Measurements from ENCODE around the gene GPR158. TPM values are rescaled to one million over a fixed set of nuclear protein-coding genes. Genes with fewer than 3 reads are reported as not detected.
"Not testable (repeated sequence)": the region's sequence is repeated elsewhere in the genome, so short reads cannot be mapped to it uniquely, and the experiment has no call there.

Gene GPR158
- total and polyA plus RNA-seq, 2 donors (not counting 1 experiment from before 2014, with no cell fraction given), result 0.33 TPM; not detected in 1

DNA sequence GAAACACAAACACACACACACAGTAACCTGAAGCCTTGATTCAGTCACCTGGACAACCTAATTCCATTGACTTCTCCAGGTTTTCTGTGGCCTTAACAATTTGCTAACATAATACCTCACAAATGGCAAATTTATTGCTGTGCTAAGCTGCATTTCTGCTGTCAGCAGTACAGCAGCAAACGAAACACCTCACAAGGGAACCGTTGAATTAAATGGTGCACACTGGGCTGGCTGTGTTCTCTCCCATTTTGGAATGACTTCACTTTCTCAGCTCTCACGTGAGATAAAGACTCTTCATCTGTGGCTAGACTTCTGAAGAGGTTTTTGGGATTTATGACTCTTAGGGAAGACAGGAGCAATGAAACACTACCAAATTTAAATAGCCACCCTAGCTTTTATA lies 152.5 kb downstream of the GPR158 start:
- no peak overlapping the region for H2AFZ ChIP-seq (ENCODE audit: low read length)
- H3K27ac ChIP-seq (ENCODE audit: insufficient read depth, low read length), result no peak overlapping the region
- H3K4me2 ChIP-seq (ENCODE audit: extremely low read depth, insufficient read depth, low read length), result no peak overlapping the region
- no peaks in the 10 kb centered on the region for H3K4me1 ChIP-seq (ENCODE audit: control insufficient read depth, extremely low read depth, insufficient read depth, low read length)
- TF ChIP-seq, protein P1, sequence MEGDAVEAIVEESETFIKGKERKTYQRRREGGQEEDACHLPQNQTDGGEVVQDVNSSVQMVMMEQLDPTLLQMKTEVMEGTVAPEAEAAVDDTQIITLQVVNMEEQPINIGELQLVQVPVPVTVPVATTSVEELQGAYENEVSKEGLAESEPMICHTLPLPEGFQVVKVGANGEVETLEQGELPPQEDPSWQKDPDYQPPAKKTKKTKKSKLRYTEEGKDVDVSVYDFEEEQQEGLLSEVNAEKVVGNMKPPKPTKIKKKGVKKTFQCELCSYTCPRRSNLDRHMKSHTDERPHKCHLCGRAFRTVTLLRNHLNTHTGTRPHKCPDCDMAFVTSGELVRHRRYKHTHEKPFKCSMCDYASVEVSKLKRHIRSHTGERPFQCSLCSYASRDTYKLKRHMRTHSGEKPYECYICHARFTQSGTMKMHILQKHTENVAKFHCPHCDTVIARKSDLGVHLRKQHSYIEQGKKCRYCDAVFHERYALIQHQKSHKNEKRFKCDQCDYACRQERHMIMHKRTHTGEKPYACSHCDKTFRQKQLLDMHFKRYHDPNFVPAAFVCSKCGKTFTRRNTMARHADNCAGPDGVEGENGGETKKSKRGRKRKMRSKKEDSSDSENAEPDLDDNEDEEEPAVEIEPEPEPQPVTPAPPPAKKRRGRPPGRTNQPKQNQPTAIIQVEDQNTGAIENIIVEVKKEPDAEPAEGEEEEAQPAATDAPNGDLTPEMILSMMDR (conservative IDR thresholded peaks at IDR 0.05 in 1 of 2, IDR thresholded peaks at IDR 0.05 in 1 of 2; ENCODE audit: low read depth in 1 of 2, low read length in 2 of 2), result no peak
- no peak for TF ChIP-seq EZH2 (IDR thresholded peaks at IDR 0.05; ENCODE audit: low read length, missing control alignments)
- no peak for DNase-seq (ENCODE audit: low read depth in 2 of 2)
- no peaks in the 10 kb centered on the region for H3K27me3 ChIP-seq (ENCODE audit: control insufficient read depth, insufficient read depth, low read length)
- H3K9ac ChIP-seq (ENCODE audit: insufficient read depth, low read length), result no peak overlapping the region
- no peaks in the 10 kb centered on the region for H3K79me2 ChIP-seq (ENCODE audit: control insufficient read depth, insufficient read depth, low read length)
- H4K20me1 ChIP-seq (ENCODE audit: control insufficient read depth, extremely low read depth, insufficient read depth, low read length), result no peaks in the 10 kb centered on the region
- no peaks in the 10 kb centered on the region for H3K9me3 ChIP-seq (ENCODE audit: control insufficient read depth, insufficient read depth, low read depth, low read length)
- H3K36me3 ChIP-seq (ENCODE audit: control insufficient read depth, insufficient read depth, low read length), result no peaks in the 10 kb centered on the region
- no peak overlapping the region for H3K4me3 ChIP-seq (replicated peaks in 1 of 4; ENCODE audit: control extremely low read depth in 1 of 4, insufficient read depth in 1 of 4, low read depth in 3 of 4, low read length in 4 of 4)

DNA sequence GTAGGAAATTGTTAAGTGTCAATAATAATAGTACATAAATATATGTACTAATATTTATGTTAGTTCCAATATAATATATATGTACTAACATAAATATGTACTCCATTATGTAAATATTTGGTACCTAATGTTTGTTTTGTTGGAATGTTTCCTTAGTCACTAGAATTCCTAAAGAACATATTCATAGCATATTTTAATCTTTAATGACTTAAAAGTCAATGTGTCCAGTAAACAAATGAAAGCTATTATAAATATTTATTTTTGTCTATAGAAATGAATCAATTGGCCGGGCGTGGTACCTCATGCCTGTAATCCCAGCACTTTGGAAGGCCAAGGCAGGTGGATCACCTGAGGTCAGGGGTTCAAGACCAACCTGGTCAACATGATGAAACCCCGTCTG lies 153.6 kb downstream of the GPR158 start:
- DNase-seq (ENCODE audit: low read depth in 2 of 2), result no peak
- no peak overlapping the region for H3K9ac ChIP-seq (ENCODE audit: insufficient read depth, low read length)
- H3K9me3 ChIP-seq (ENCODE audit: control insufficient read depth, insufficient read depth, low read depth, low read length), result no peaks in the 10 kb centered on the region
- H3K36me3 ChIP-seq (ENCODE audit: control insufficient read depth, insufficient read depth, low read length), result no peaks in the 10 kb centered on the region
- H2AFZ ChIP-seq (ENCODE audit: low read length), result no peak overlapping the region
- no peaks in the 10 kb centered on the region for H3K27me3 ChIP-seq (ENCODE audit: control insufficient read depth, insufficient read depth, low read length)
- H3K79me2 ChIP-seq (ENCODE audit: control insufficient read depth, insufficient read depth, low read length), result no peaks in the 10 kb centered on the region
- no peak overlapping the region for H3K27ac ChIP-seq (ENCODE audit: insufficient read depth, low read length)
- TF ChIP-seq EZH2 (IDR thresholded peaks at IDR 0.05; ENCODE audit: low read length, missing control alignments), result no peak
- H3K4me1 ChIP-seq (ENCODE audit: control insufficient read depth, extremely low read depth, insufficient read depth, low read length), result no peaks in the 10 kb centered on the region
- no peaks in the 10 kb centered on the region for H4K20me1 ChIP-seq (ENCODE audit: control insufficient read depth, extremely low read depth, insufficient read depth, low read length)
- no peak overlapping the region for H3K4me3 ChIP-seq (replicated peaks in 1 of 4; ENCODE audit: control extremely low read depth in 1 of 4, insufficient read depth in 1 of 4, low read depth in 3 of 4, low read length in 4 of 4)
- no peak overlapping the region for H3K4me2 ChIP-seq (ENCODE audit: extremely low read depth, insufficient read depth, low read length)

DNA sequence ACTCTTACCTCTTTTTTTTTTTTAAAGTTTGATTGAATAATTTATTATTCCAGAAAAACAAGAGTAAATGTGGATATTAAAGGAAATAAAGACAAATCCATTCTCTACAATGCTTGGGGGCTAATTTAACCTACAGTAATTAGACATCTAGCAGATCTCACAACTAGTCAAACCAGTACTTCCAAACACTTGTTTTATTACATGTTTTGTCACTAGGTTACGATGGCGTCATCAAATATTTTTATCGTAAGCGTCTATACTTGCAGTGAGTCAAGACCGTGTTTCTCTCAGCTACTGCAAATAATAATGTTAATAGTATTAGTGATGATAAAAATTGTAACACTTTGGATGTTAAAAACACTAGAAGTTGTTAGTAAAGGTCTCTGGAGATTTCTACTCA lies 154.8 kb downstream of the GPR158 start:
- not testable (repeated sequence) for DNase-seq (ENCODE audit: low read depth in 2 of 2); H3K4me2 ChIP-seq (ENCODE audit: extremely low read depth, insufficient read depth, low read length); H2AFZ ChIP-seq (ENCODE audit: low read length); H3K27me3 ChIP-seq (ENCODE audit: control insufficient read depth, insufficient read depth, low read length); H3K79me2 ChIP-seq (ENCODE audit: control insufficient read depth, insufficient read depth, low read length); H3K27ac ChIP-seq (ENCODE audit: insufficient read depth, low read length); H3K4me1 ChIP-seq (ENCODE audit: control insufficient read depth, extremely low read depth, insufficient read depth, low read length); H3K9ac ChIP-seq (ENCODE audit: insufficient read depth, low read length); H3K36me3 ChIP-seq (ENCODE audit: control insufficient read depth, insufficient read depth, low read length); H3K9me3 ChIP-seq (ENCODE audit: control insufficient read depth, insufficient read depth, low read depth, low read length); H3K4me3 ChIP-seq (replicated peaks in 1 of 4; ENCODE audit: control extremely low read depth in 1 of 4, insufficient read depth in 1 of 4, low read depth in 3 of 4, low read length in 4 of 4); H4K20me1 ChIP-seq (ENCODE audit: control insufficient read depth, extremely low read depth, insufficient read depth, low read length)

DNA sequence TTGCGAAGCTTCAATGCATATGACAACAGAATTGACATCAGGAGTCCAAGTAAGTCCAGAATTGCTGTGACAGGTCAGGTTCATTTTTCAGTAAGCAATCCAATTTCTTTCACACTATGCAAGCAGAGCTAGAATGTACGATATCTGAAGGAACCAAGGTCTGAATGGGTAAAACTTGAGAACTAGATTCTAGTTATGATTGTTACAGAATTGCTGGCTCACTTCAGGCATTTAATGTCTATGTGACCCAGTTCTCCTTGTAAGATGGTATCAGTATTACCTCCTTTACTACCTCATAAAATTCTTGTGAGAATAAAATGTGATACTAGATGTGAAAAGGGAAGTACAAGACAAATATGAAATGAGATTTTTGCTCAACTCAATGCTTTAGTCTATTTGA lies 159.6 kb downstream of the GPR158 start:
- H3K4me3 ChIP-seq (replicated peaks in 1 of 4; ENCODE audit: control extremely low read depth in 1 of 4, insufficient read depth in 1 of 4, low read depth in 3 of 4, low read length in 4 of 4), result no peak overlapping the region
- no peak overlapping the region for H2AFZ ChIP-seq (ENCODE audit: low read length)
- no peak overlapping the region for H3K4me2 ChIP-seq (ENCODE audit: extremely low read depth, insufficient read depth, low read length)
- no peaks in the 10 kb centered on the region for H3K9me3 ChIP-seq (ENCODE audit: control insufficient read depth, insufficient read depth, low read depth, low read length)
- no peaks in the 10 kb centered on the region for H4K20me1 ChIP-seq (ENCODE audit: control insufficient read depth, extremely low read depth, insufficient read depth, low read length)
- no peaks in the 10 kb centered on the region for H3K4me1 ChIP-seq (ENCODE audit: control insufficient read depth, extremely low read depth, insufficient read depth, low read length)
- no peak overlapping the region for H3K9ac ChIP-seq (ENCODE audit: insufficient read depth, low read length)
- H3K79me2 ChIP-seq (ENCODE audit: control insufficient read depth, insufficient read depth, low read length), result no peaks in the 10 kb centered on the region
- no peak for TF ChIP-seq EZH2 (IDR thresholded peaks at IDR 0.05; ENCODE audit: low read length, missing control alignments)
- TF ChIP-seq, protein P1 (conservative IDR thresholded peaks at IDR 0.05 in 1 of 2, IDR thresholded peaks at IDR 0.05 in 1 of 2; ENCODE audit: low read depth in 1 of 2, low read length in 2 of 2), result no peak
- no peak for DNase-seq (ENCODE audit: low read depth in 2 of 2)
- no peaks in the 10 kb centered on the region for H3K36me3 ChIP-seq (ENCODE audit: control insufficient read depth, insufficient read depth, low read length)
- no peaks in the 10 kb centered on the region for H3K27me3 ChIP-seq (ENCODE audit: control insufficient read depth, insufficient read depth, low read length)
- no peak overlapping the region for H3K27ac ChIP-seq (ENCODE audit: insufficient read depth, low read length)

Data from fibroblast of lung (primary cell).